Mammary epithelial cell (primary cell): Measurements from ENCODE around the gene HIPK1.

Source experiments
- EZH2 ChIP-seq: IDR thresholded peaks from 2 replicates; pipeline ENCODE4 v1.6.1; 2012; ENCODE audit warnings: low read length, inconsistent platforms, borderline replicate concordance
- TF ChIP-seq, protein P1 (sequence below), 2 donors: IDR thresholded peaks in 1 of 2; conservative IDR thresholded peaks in 1 of 2; 2 replicates each; pipeline ENCODE4 v1.5.1; 2011 to 2012; ENCODE audit warnings: inconsistent platforms in 2 of 2, low read length in 2 of 2, mild to moderate bottlenecking in 2 of 2, control low read depth in 1 of 2, low read depth in 1 of 2; ENCODE audit not compliant: insufficient read depth in 1 of 2; ENCODE audit errors: extremely low read depth in 1 of 2

DNA sequence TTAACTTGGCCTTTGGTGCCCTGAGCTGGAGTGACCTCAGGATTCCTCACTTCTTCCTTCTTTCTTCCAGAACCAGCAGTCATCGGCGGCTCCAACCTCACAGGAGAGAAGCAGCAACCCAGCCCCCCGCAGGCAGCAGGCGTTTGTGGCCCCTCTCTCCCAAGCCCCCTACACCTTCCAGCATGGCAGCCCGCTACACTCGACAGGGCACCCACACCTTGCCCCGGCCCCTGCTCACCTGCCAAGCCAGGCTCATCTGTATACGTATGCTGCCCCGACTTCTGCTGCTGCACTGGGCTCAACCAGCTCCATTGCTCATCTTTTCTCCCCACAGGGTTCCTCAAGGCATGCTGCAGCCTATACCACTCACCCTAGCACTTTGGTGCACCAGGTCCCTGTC lies 43.8 kb downstream of the HIPK1 start:
- no peak for TF ChIP-seq EZH2
- TF ChIP-seq, protein P1, sequence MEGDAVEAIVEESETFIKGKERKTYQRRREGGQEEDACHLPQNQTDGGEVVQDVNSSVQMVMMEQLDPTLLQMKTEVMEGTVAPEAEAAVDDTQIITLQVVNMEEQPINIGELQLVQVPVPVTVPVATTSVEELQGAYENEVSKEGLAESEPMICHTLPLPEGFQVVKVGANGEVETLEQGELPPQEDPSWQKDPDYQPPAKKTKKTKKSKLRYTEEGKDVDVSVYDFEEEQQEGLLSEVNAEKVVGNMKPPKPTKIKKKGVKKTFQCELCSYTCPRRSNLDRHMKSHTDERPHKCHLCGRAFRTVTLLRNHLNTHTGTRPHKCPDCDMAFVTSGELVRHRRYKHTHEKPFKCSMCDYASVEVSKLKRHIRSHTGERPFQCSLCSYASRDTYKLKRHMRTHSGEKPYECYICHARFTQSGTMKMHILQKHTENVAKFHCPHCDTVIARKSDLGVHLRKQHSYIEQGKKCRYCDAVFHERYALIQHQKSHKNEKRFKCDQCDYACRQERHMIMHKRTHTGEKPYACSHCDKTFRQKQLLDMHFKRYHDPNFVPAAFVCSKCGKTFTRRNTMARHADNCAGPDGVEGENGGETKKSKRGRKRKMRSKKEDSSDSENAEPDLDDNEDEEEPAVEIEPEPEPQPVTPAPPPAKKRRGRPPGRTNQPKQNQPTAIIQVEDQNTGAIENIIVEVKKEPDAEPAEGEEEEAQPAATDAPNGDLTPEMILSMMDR (conservative IDR thresholded peaks at IDR 0.05 in 1 of 2, IDR thresholded peaks at IDR 0.05 in 1 of 2; ENCODE audit: extremely low read depth in 1 of 2, insufficient read depth in 1 of 2, low read depth in 1 of 2, low read length in 2 of 2): no peak
